Fibroblast of lung (primary cell): Measurements from ENCODE around the gene ZNF804A.

Source experiments
- CTCF ChIP-seq, 2 donors: IDR thresholded peaks in 1 of 2; conservative IDR thresholded peaks in 1 of 2; 1 replicate in 1 of 2; 2 replicates in 1 of 2; pipeline ENCODE4 v1.5.1; 2011 to 2012; ENCODE audit warnings: low read length in 2 of 2, control low read depth in 1 of 2, inconsistent platforms in 1 of 2, low read depth in 1 of 2, mild to moderate bottlenecking in 1 of 2
- EZH2 ChIP-seq: IDR thresholded peaks from 2 replicates; pipeline ENCODE4 v1.5.1; 2012; ENCODE audit warnings: low read length, control low read depth, mild to moderate bottlenecking; ENCODE audit errors: missing control alignments

GRCh38 chr2:184908966-184909365, 310.6 kb downstream of the ZNF804A start:
- TF ChIP-seq CTCF (conservative IDR thresholded peaks at IDR 0.05 in 1 of 2, IDR thresholded peaks at IDR 0.05 in 1 of 2; ENCODE audit: low read depth in 1 of 2, low read length in 2 of 2) (no peak), EZH2 (no peak)
